SU-DHL-6 (cell line): ENCODE data around the gene OSCP1.

Experiments used
- H2AFZ ChIP-seq: fragments of 200-600 bp; sonication (generic); 2 replicates; pipeline ENCODE4 v1.6.1; 2014; ENCODE audit warnings: low read depth, mild to moderate bottlenecking, moderate library complexity, mixed read lengths, antibody characterized with exemption, low read length; ENCODE audit not compliant: severe bottlenecking
- H3F3A ChIP-seq: fragments of 200-600 bp; shearing (Covaris generic); 2 replicates; pipeline ENCODE4 v1.6.0; 2016; ENCODE audit warnings: antibody characterized with exemption, mild to moderate bottlenecking; ENCODE audit not compliant: insufficient read depth
- H3K27ac ChIP-seq: fragments of 200-600 bp; sonication (generic); 2 replicates; pipeline ENCODE4 v1.5.1; 2016; ENCODE audit warnings: low read depth, mild to moderate bottlenecking, low read length, moderate library complexity, mixed read lengths
- H3K27me3 ChIP-seq: fragments of 200-600 bp; sonication (generic), shearing (Covaris generic); 2 replicates; pipeline ENCODE4 v1.6.0; 2014; ENCODE audit warnings: mild to moderate bottlenecking, low read length
- H3K36me3 ChIP-seq: fragments of 200-600 bp; sonication (generic); 2 replicates; pipeline ENCODE4 v1.6.1; 2014; ENCODE audit warnings: mild to moderate bottlenecking, low read length, mixed read lengths
- H3K4me2 ChIP-seq: fragments of 300-600, 200-600 bp; shearing (Covaris generic), sonication (generic); 2 replicates; pipeline ENCODE4 v1.6.0; 2014; ENCODE audit warnings: low read length, low read depth, mild to moderate bottlenecking; ENCODE audit not compliant: poor library complexity, severe bottlenecking
- H3K4me3 ChIP-seq: fragments of 200-600 bp; sonication (generic); 2 replicates; pipeline ENCODE4 v1.5.1; 2014; ENCODE audit warnings: antibody characterized with exemption, low read length, mild to moderate bottlenecking, mixed read lengths; ENCODE audit not compliant: insufficient read depth, poor library complexity, severe bottlenecking
- H3K79me2 ChIP-seq: fragments of 200-600 bp; sonication (generic); 2 replicates; pipeline ENCODE4 v1.6.1; 2014; ENCODE audit warnings: mild to moderate bottlenecking, low read length, moderate library complexity; ENCODE audit not compliant: insufficient read depth
- H3K9ac ChIP-seq: fragments of 200-600 bp; sonication (generic); 2 replicates; pipeline ENCODE4 v1.7.0; 2014; ENCODE audit warnings: mild to moderate bottlenecking, low read length
- H3K9me2 ChIP-seq: fragments of 200-600 bp; sonication (generic); replicated peaks from 2 replicates; pipeline ENCODE4 v1.6.1; 2014; ENCODE audit warnings: low read length; ENCODE audit not compliant: insufficient read depth
- H3K9me3 ChIP-seq: fragments of 200-600 bp; sonication (generic); 2 replicates; pipeline ENCODE4 v1.6.1; 2014; ENCODE audit warnings: low read length, mixed read lengths; ENCODE audit not compliant: insufficient read depth
- H4K20me1 ChIP-seq: fragments of 200-600 bp; sonication (generic); 2 replicates; pipeline ENCODE4 v1.6.1; 2014; ENCODE audit warnings: low read depth, mild to moderate bottlenecking, antibody characterized with exemption, low read length, moderate library complexity, mixed read lengths
- CTCF ChIP-seq: fragments of 200-600 bp; sonication (generic); IDR thresholded peaks from one replicate; pipeline ENCODE4 v1.5.1; 2017; ENCODE audit warnings: antibody characterized with exemption, mild to moderate bottlenecking, low read length, moderate library complexity; ENCODE audit not compliant: insufficient read depth, poor library complexity, severe bottlenecking
- EZH2phosphoT487 ChIP-seq: fragments of 200-600 bp; sonication (generic), shearing (Covaris generic); conservative IDR thresholded peaks from 2 replicates; pipeline ENCODE4 v1.6.1; 2018; ENCODE audit warnings: mild to moderate bottlenecking, antibody characterized with exemption, low read length, moderate library complexity, mixed read lengths

Gene OSCP1

DNA sequence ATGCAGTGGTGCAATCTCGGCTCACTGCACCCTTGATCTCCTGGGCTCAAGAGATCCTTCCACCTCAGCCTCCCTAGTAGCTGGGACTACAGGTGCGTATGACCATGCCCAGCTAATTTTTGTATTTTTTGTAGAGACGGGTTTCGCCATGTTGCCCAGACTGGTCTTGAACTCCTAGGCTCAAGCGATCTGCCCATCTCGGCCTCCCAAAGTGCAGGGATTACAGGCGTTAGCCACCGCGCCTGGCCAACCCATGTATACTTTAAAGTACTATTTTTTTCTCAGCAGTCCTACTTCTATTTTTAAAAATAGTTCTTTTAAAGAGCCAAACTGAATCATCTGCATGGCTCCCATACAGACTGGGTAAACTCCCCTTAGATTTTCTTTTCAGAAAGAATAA, 68.0 kb downstream of the OSCP1 start:
- no peaks in the 10 kb centered on the region for H3K9me3 ChIP-seq
- H3K9me2 ChIP-seq = no peaks in the 10 kb centered on the region
- H3K9ac ChIP-seq = no peak overlapping the region
- H3K4me3 ChIP-seq = no peak overlapping the region
- H3K36me3 ChIP-seq = no peaks in the 10 kb centered on the region
- H3F3A ChIP-seq = peaks cover 16% of the 10 kb centered on the region
- H3K27me3 ChIP-seq = no peaks in the 10 kb centered on the region
- H3K4me2 ChIP-seq = no peak overlapping the region
- TF ChIP-seq EZH2phosphoT487 = no peak
- TF ChIP-seq CTCF = no peak
- H3K27ac ChIP-seq = no peak overlapping the region
- H2AFZ ChIP-seq = no peak overlapping the region
- peaks cover 75% of the 10 kb centered on the region for H3K79me2 ChIP-seq
- H4K20me1 ChIP-seq = peaks cover 3% of the 10 kb centered on the region; the same call in 1 of the 2 replicates

DNA sequence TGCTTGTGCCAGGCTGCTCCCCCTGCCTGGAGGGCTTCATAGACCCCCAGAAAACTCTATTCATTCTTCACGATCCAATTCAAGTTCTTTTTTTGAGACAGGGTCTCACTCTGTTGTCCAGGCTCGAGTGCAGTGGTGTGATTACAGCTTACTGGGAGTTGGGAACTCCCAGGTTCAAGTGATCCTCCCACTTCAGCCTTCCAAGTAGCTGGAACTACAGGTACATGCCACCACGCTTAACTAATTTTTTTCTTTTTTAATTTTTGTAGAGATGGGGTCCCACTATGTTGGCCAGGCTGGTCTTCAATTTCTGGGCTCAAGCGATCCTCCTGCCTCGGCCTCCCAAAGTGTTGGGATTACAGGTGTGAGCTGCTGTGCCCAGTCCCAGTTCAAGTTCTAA, 68.8 kb downstream of the OSCP1 start:
- Histone ChIP-seq H3K9me2 (no peaks in the 10 kb centered on the region), H3K4me3 (no peak overlapping the region), H3K9ac (no peak overlapping the region), H3K9me3 (no peaks in the 10 kb centered on the region), H3F3A (peaks cover 8% of the 10 kb centered on the region), H3K79me2 (peaks cover 75% of the 10 kb centered on the region), H4K20me1 (peaks cover 3% of the 10 kb centered on the region; the same call in 1 of the 2 replicates), H3K36me3 (no peaks in the 10 kb centered on the region), H3K4me2 (no peak overlapping the region), H3K27me3 (no peaks in the 10 kb centered on the region), H3K27ac (no peak overlapping the region), H2AFZ (no peak overlapping the region)
- TF ChIP-seq EZH2phosphoT487 (no peak), CTCF (no peak)

DNA sequence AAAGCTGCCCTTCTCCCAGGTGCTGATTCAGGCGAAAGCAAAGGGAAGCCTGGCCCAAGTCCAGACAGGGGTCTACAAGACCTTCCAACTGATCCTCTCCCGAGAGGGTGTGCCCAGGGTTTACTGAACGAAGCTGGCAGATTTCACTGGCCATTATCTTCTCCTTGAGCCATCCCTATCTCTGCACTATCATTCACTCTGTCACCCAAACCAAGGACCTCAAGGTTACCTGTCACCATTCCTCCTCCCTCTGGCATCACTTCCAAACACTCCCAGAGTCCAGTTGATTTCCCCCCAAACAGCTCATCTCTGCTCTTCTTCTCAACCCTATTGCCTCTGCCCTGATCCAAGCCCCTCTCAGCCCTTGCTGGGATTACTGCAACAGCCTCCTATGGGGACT, 69.5 kb downstream of the OSCP1 start:
- Histone ChIP-seq H3K4me3 (no peak overlapping the region), H4K20me1 (peaks cover 3% of the 10 kb centered on the region; the same call in 1 of the 2 replicates), H3K9me2 (no peaks in the 10 kb centered on the region), H3K4me2 (no peak overlapping the region), H2AFZ (no peak overlapping the region), H3K27me3 (no peaks in the 10 kb centered on the region), H3K36me3 (no peaks in the 10 kb centered on the region), H3F3A (0 out of 2 replicates have a peak, but pooled peaks cover 3% of the 10 kb centered on the region), H3K9me3 (no peaks in the 10 kb centered on the region), H3K9ac (no peak overlapping the region), H3K27ac (no peak overlapping the region), H3K79me2 (peaks cover 80% of the 10 kb centered on the region)
- TF ChIP-seq EZH2phosphoT487 (no peak), CTCF (no peak)
